Esophagus squamous epithelium (tissue), 4 donors: ENCODE measurements around the gene WHAMM.

ENCODE experiments used
- POLR2A ChIP-seq, 4 donors: fragments of 450-650 bp; IDR thresholded peaks; one replicate each; pipeline ENCODE4 v1.6.1; 2017; ENCODE audit warnings: antibody characterized with exemption in 4 of 4, mild to moderate bottlenecking in 4 of 4, moderate library complexity in 3 of 4
- TF ChIP-seq, protein P1 (sequence below), 6 experiments: fragments of 450-650 bp in 4 of 6; fragments of 200-600 bp in 2 of 6; sonication (generic) in 2 of 6; IDR thresholded peaks; one replicate each; pipeline ENCODE4 v1.5.1; 2016 to 2019; ENCODE audit warnings: antibody characterized with exemption in 6 of 6, mild to moderate bottlenecking in 4 of 6, moderate library complexity in 4 of 6

DNA sequence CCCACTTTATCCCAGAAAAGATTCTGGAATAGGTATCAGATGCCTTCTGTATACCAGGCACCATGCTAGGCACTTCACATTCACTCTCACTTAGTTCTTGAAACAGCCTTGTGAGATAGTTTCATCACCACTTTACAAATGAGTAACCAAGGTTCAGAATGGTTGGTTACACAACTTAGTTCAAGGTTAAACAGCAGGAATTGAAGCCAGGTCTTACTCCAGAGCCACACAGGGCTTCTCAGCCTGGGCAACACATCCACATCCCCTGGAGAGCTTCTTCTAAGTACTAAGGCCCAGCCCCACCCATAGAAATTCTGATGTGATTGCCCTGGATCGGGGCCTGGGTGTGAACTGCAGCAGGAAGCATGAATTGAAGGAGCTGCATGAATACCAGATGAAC, 18.6 kb downstream of the WHAMM start:
- TF ChIP-seq, protein P1, sequence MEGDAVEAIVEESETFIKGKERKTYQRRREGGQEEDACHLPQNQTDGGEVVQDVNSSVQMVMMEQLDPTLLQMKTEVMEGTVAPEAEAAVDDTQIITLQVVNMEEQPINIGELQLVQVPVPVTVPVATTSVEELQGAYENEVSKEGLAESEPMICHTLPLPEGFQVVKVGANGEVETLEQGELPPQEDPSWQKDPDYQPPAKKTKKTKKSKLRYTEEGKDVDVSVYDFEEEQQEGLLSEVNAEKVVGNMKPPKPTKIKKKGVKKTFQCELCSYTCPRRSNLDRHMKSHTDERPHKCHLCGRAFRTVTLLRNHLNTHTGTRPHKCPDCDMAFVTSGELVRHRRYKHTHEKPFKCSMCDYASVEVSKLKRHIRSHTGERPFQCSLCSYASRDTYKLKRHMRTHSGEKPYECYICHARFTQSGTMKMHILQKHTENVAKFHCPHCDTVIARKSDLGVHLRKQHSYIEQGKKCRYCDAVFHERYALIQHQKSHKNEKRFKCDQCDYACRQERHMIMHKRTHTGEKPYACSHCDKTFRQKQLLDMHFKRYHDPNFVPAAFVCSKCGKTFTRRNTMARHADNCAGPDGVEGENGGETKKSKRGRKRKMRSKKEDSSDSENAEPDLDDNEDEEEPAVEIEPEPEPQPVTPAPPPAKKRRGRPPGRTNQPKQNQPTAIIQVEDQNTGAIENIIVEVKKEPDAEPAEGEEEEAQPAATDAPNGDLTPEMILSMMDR (IDR thresholded peaks at IDR 0.05): no peak
- TF ChIP-seq POLR2A (IDR thresholded peaks at IDR 0.05): no peak
